NCI-H526 treated with DMSO at 0.1 percent for 48 hours (cell line): ENCODE results near the gene CEP126.

Source experiments
- DNase-seq: peaks from one replicate; lab custom pipeline; 2025; lab: John Stamatoyannopoulos, UW

The CEP126 gene

GRCh38 chr11:102014756-102015155 is 99.9 kb downstream of the CEP126 start:
- DNase-seq, result no peak

GRCh38 chr11:102017026-102017425 is 102.2 kb downstream of the CEP126 start:
- DNase-seq, result no peak

GRCh38 chr11:102026217-102026616 is 111.4 kb downstream of the CEP126 start:
- no peak for DNase-seq

GRCh38 chr11:102026959-102027358 is 112.1 kb downstream of the CEP126 start:
- DNase-seq, result no peak

- DNase-seq, result no peak
Measured at GRCh38 chr11:102036757-102037156, 121.9 kb downstream of the CEP126 start.

- DNase-seq, result no peak
Measured at GRCh38 chr11:102046841-102047240, 132.0 kb downstream of the CEP126 start.

GRCh38 chr11:102047305-102047924 is 132.6 kb downstream of the CEP126 start, which contains the start of gene CFAP300:
TSS of gene CFAP300 (plus strand) at chr11:102047437. CDS start at chr11:102047471, 34 bp downstream.
- peak; percentile 91 for DNase-seq
